Measurements from ENCODE around the gene RO60.

The RO60 gene

DNA sequence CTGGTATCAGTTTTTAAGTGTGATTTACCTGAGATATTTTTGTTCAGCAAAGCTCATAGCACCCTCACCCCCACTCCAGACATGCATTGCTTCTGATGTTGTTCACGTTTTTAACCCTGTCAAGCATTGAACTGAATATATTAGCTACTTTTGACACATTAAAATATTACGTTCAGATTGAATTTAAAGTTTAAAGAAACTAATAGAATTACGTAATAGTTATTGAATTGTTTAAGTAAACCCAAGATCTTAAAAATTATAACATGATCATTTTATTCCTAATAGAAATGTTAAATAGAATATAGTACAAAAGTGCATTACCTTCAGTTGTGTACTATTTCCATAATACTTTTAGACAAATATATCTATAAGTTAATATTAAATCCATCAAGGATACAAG lies 26.9 kb downstream of the RO60 start:
- Histone ChIP-seq H3K36me3 (replicated peaks; ENCODE audit: insufficient read depth, low read length) (peaks cover 10% of the 10 kb centered on the region), H3K9me3 (replicated peaks; ENCODE audit: insufficient read depth, low read length) (no peaks in the 10 kb centered on the region), H4K20me1 (ENCODE audit: insufficient read depth, low read length) (no peaks in the 10 kb centered on the region), H3K4me3 (ENCODE audit: low read length) (no peak overlapping the region), H3K27me3 (replicated peaks; ENCODE audit: insufficient read depth, low read length) (no peaks in the 10 kb centered on the region), H3F3A (ENCODE audit: insufficient read depth, low read length) (peaks cover 18% of the 10 kb centered on the region), H3K9ac (ENCODE audit: low read length) (no peak overlapping the region), H3K27ac (ENCODE audit: low read length) (no peak overlapping the region), H3K9me2 (replicated peaks; ENCODE audit: insufficient read depth, low read length) (no peaks in the 10 kb centered on the region), H3K4me2 (ENCODE audit: low read depth, low read length) (no peak overlapping the region), H3K79me2 (ENCODE audit: low read length) (peaks cover 10% of the 10 kb centered on the region; the same call in 1 of the 2 replicates), H2AFZ (ENCODE audit: low read length) (no peak overlapping the region), H3K4me1 (ENCODE audit: low read length) (peaks cover 23% of the 10 kb centered on the region)
- no peak for DNase-seq
- TF ChIP-seq EZH2phosphoT487 (IDR thresholded peaks at IDR 0.05; ENCODE audit: low read length) (no peak), EZH2 (optimal IDR thresholded peaks at IDR 0.05; ENCODE audit: low read depth, low read length) (no peak)
- TF ChIP-seq, protein P1, sequence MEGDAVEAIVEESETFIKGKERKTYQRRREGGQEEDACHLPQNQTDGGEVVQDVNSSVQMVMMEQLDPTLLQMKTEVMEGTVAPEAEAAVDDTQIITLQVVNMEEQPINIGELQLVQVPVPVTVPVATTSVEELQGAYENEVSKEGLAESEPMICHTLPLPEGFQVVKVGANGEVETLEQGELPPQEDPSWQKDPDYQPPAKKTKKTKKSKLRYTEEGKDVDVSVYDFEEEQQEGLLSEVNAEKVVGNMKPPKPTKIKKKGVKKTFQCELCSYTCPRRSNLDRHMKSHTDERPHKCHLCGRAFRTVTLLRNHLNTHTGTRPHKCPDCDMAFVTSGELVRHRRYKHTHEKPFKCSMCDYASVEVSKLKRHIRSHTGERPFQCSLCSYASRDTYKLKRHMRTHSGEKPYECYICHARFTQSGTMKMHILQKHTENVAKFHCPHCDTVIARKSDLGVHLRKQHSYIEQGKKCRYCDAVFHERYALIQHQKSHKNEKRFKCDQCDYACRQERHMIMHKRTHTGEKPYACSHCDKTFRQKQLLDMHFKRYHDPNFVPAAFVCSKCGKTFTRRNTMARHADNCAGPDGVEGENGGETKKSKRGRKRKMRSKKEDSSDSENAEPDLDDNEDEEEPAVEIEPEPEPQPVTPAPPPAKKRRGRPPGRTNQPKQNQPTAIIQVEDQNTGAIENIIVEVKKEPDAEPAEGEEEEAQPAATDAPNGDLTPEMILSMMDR (IDR thresholded peaks at IDR 0.05; ENCODE audit: low read length) = no peak

DNA sequence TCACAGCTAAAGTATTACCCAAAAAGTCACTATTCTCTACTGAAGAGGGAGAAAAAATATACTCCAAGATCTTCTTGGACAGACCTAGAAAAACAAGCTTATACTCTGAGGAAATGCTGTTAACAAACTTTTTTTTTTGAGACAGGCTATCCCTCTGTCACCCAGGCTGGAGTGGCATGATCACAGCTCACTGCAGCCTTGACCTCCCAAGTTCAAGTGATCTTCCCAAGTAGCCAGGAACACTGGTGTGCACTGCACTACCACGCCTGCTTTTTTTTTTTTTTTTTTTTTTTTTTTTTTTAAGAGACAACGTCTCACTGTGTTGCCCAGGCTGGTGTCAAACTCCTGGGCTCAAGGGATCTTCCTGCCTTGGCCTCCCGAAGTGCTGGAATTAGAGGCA lies 28.5 kb downstream of the RO60 start:
- Histone ChIP-seq H3F3A (ENCODE audit: insufficient read depth, low read length) (peaks cover 10% of the 10 kb centered on the region), H3K27me3 (replicated peaks; ENCODE audit: insufficient read depth, low read length) (no peaks in the 10 kb centered on the region), H3K4me2 (ENCODE audit: low read depth, low read length) (no peak overlapping the region), H4K20me1 (ENCODE audit: insufficient read depth, low read length) (no peaks in the 10 kb centered on the region), H3K36me3 (replicated peaks; ENCODE audit: insufficient read depth, low read length) (peaks cover 4% of the 10 kb centered on the region; the same call in 1 of the 2 replicates), H3K4me3 (ENCODE audit: low read length) (no peak overlapping the region), H2AFZ (ENCODE audit: low read length) (no peak overlapping the region), H3K4me1 (ENCODE audit: low read length) (peaks cover 16% of the 10 kb centered on the region), H3K9ac (ENCODE audit: low read length) (no peak overlapping the region), H3K9me3 (replicated peaks; ENCODE audit: insufficient read depth, low read length) (no peaks in the 10 kb centered on the region), H3K9me2 (replicated peaks; ENCODE audit: insufficient read depth, low read length) (no peaks in the 10 kb centered on the region), H3K79me2 (ENCODE audit: low read length) (peaks cover 10% of the 10 kb centered on the region; the same call in 1 of the 2 replicates), H3K27ac (ENCODE audit: low read length) (no peak overlapping the region)
- no peak for DNase-seq
- TF ChIP-seq, protein P1 (IDR thresholded peaks at IDR 0.05; ENCODE audit: low read length) = no peak
- TF ChIP-seq EZH2 (optimal IDR thresholded peaks at IDR 0.05; ENCODE audit: low read depth, low read length) (no peak), EZH2phosphoT487 (IDR thresholded peaks at IDR 0.05; ENCODE audit: low read length) (no peak)

DNA sequence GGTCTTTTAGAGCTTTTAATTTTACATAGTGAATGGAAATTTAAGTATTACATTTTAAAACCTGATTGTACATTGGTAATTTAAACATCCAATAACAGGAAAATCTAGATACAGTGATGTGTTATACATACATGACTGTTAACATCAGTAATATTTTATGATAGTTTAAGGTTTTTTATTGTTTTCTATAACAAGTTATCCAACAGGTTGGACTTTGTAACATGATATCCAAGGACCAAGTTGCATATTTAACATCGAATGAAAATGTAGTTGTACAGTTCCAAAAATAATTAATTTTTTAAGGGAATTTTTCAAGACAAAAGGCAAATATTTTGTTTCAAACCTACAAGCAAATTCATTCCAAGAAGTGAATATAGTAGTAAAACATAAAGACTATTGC lies 31.5 kb downstream of the RO60 start:
- Histone ChIP-seq H3K4me1 (ENCODE audit: low read length) (no peaks in the 10 kb centered on the region; the same call in 1 of the 2 replicates), H3K27ac (ENCODE audit: low read length) (no peak overlapping the region), H3K9ac (ENCODE audit: low read length) (no peak overlapping the region), H3K79me2 (ENCODE audit: low read length) (no peaks in the 10 kb centered on the region; the same call in 1 of the 2 replicates), H2AFZ (ENCODE audit: low read length) (no peak overlapping the region), H3K9me3 (replicated peaks; ENCODE audit: insufficient read depth, low read length) (no peaks in the 10 kb centered on the region), H3K4me2 (ENCODE audit: low read depth, low read length) (no peak overlapping the region), H3K4me3 (ENCODE audit: low read length) (no peak overlapping the region), H3K9me2 (replicated peaks; ENCODE audit: insufficient read depth, low read length) (no peaks in the 10 kb centered on the region), H3K36me3 (replicated peaks; ENCODE audit: insufficient read depth, low read length) (no peaks in the 10 kb centered on the region; the same call in 1 of the 2 replicates), H3F3A (ENCODE audit: insufficient read depth, low read length) (no peaks in the 10 kb centered on the region), H4K20me1 (ENCODE audit: insufficient read depth, low read length) (no peaks in the 10 kb centered on the region), H3K27me3 (replicated peaks; ENCODE audit: insufficient read depth, low read length) (no peaks in the 10 kb centered on the region)
- TF ChIP-seq EZH2 (optimal IDR thresholded peaks at IDR 0.05; ENCODE audit: low read depth, low read length) (no peak), EZH2phosphoT487 (IDR thresholded peaks at IDR 0.05; ENCODE audit: low read length) (no peak)
- TF ChIP-seq, protein P1 (IDR thresholded peaks at IDR 0.05; ENCODE audit: low read length) = no peak
- no peak for DNase-seq

All from MM.1S (cell line).